HepG2 (cell line): Measurements from ENCODE around the gene ENTPD7. TPM values are rescaled to one million over a fixed set of nuclear protein-coding genes. Genes with fewer than 3 reads are reported as not detected.

ENCODE experiments used
- ATAC-seq: fragments of 200-7000 bp; cut with Tn5 transposase; 3 replicates; pipeline ENCODE4 v1.9.1; 2020; ENCODE audit warnings: mild to moderate bottlenecking, moderate library complexity
- BruUV-seq: library from RNA; stranded (reverse); fragments of 400-500 nt; replicated peaks from 2 replicates; lab custom pipeline; 2021; lab: Mats Ljungman, UMichigan
- CTCF ChIA-PET: fragments of 300-600 bp; formaldehyde crosslinking; extraction: SDS; loops from one replicate; lab custom pipeline; 2021; ENCODE audit warnings: low total read pairs, inconsistent platforms, low intra/inter-chr PET ratio; lab: Yijun Ruan, JAX
- POLR2A ChIA-PET: fragments of 350-600 bp; sonication (Branson Sonifier 250); formaldehyde crosslinking; loops from one replicate; lab custom pipeline; 2020; ENCODE audit warnings: antibody characterized with exemption, inconsistent platforms; lab: Yijun Ruan, JAX
- DNase-seq: peaks from one replicate; pipeline ENCODE4 v3.0.0-alpha.2; 2015; ENCODE audit warnings: low spot score
- FAIRE-seq: peaks from 3 replicates; lab custom pipeline; 2011; peaks lifted over from hg19 to GRCh38; lab: Jason Lieb, UNC
- H2AFZ ChIP-seq: one replicate; pipeline ENCODE4 v1.6.1; 2011; ENCODE audit warnings: low read length, inconsistent platforms
- H3K27ac ChIP-seq: fragments of 300-600 bp; 3 replicates; pipeline ENCODE4 v1.8.0; 2011; ENCODE audit warnings: mixed run types, mild to moderate bottlenecking, mixed read lengths, low read length, inconsistent platforms; ENCODE audit not compliant: insufficient read depth; ENCODE audit errors: extremely low read length
- H3K27me3 ChIP-seq, 2 experiments: fragments of 200-600 bp in 1 of 2; 2 replicates in 1 of 2; 3 replicates in 1 of 2; pipeline versions ENCODE4 v1.6.0 to v1.8.0; 2011; ENCODE audit warnings: low read length in 2 of 2, mild to moderate bottlenecking in 2 of 2, moderate library complexity in 2 of 2, inconsistent platforms in 1 of 2; ENCODE audit not compliant: insufficient read depth in 2 of 2, control insufficient read depth in 1 of 2
- H3K36me3 ChIP-seq, 2 experiments: fragments of 200-600 bp in 1 of 2; replicated peaks in 1 of 2; 2 replicates in 1 of 2; 3 replicates in 1 of 2; pipeline versions ENCODE4 v1.5.1 to v1.8.0; 2011; ENCODE audit warnings: low read length in 2 of 2, inconsistent platforms in 1 of 2; ENCODE audit not compliant: insufficient read depth in 2 of 2, control insufficient read depth in 1 of 2
- H3K4me1 ChIP-seq: 2 replicates; pipeline ENCODE4 v1.5.1; 2012; ENCODE audit warnings: low read length, inconsistent platforms; ENCODE audit not compliant: insufficient read depth
- H3K4me2 ChIP-seq: 2 replicates; pipeline ENCODE4 v1.6.0; 2011; ENCODE audit warnings: low read depth, low read length, inconsistent platforms
- H3K4me3 ChIP-seq, 3 experiments: fragments of 200-600 bp in 1 of 3; sonication (generic), shearing (Covaris generic) in 1 of 3; replicated peaks in 1 of 3; 2 replicates each; pipeline ENCODE4 v1.5.1; 2011 to 2016; ENCODE audit warnings: low read length in 3 of 3, inconsistent platforms in 2 of 3, low read depth in 2 of 3, mild to moderate bottlenecking in 2 of 3, control low read depth in 1 of 3, mixed read lengths in 1 of 3; ENCODE audit not compliant: insufficient read depth in 1 of 3
- H3K79me2 ChIP-seq: one replicate; pipeline ENCODE4 v1.6.1; 2011; ENCODE audit warnings: low read length, inconsistent platforms; ENCODE audit not compliant: insufficient read depth
- H3K9ac ChIP-seq: 2 replicates; pipeline ENCODE4 v1.6.0; 2011; ENCODE audit warnings: mild to moderate bottlenecking, low read depth, low read length, inconsistent platforms; ENCODE audit not compliant: insufficient read depth
- H3K9me3 ChIP-seq: 2 replicates; pipeline ENCODE4 v1.5.1; 2012; ENCODE audit warnings: mild to moderate bottlenecking, low read length
- H4K20me1 ChIP-seq: 2 replicates; pipeline ENCODE4 v1.6.0; 2011; ENCODE audit warnings: inconsistent platforms, mild to moderate bottlenecking, low read length, moderate library complexity; ENCODE audit not compliant: insufficient read depth
- BCLAF1 ChIP-seq: fragments of 450-650 bp; IDR thresholded peaks from 2 replicates; pipeline ENCODE4 v1.6.1; 2017; ENCODE audit warnings: mild to moderate bottlenecking
- HMGXB4 ChIP-seq, 2 experiments: sonication (generic) in 1 of 2; formaldehyde crosslinking in 1 of 2; IDR thresholded peaks; 2 replicates each; pipeline versions ENCODE4 v1.4.0 to v1.6.1; 2018 to 2020; ENCODE audit warnings: missing genetic modification reagents in 2 of 2, borderline replicate concordance in 1 of 2, low read depth in 1 of 2, mild to moderate bottlenecking in 1 of 2, missing biosample characterization in 1 of 2
- JUNB ChIP-seq: sonication (generic); formaldehyde crosslinking; IDR thresholded peaks from 2 replicates; pipeline ENCODE4 v1.8.0; 2022; ENCODE audit warnings: missing genetic modification reagents, mild to moderate bottlenecking, borderline replicate concordance
- MXD1 ChIP-seq: sonication (generic); formaldehyde crosslinking; IDR thresholded peaks from 2 replicates; pipeline ENCODE4 v1.4.0; 2020; ENCODE audit warnings: mild to moderate bottlenecking, missing genetic modification reagents
- PATZ1 ChIP-seq: sonication (generic); formaldehyde crosslinking; IDR thresholded peaks from 2 replicates; pipeline ENCODE4 v1.4.0; 2020; ENCODE audit warnings: missing genetic modification reagents
- SNAPC4 ChIP-seq: sonication (generic); formaldehyde crosslinking; IDR thresholded peaks from 2 replicates; pipeline ENCODE4 v1.4.0; 2020; ENCODE audit warnings: mild to moderate bottlenecking, missing genetic modification reagents
- TIGD3 ChIP-seq: sonication (generic); formaldehyde crosslinking; IDR thresholded peaks from 2 replicates; pipeline ENCODE4 v1.5.1; 2020; ENCODE audit warnings: mild to moderate bottlenecking, missing genetic modification reagents, borderline replicate concordance
- TOE1 ChIP-seq: sonication (generic); formaldehyde crosslinking; IDR thresholded peaks from 2 replicates; pipeline ENCODE4 v1.4.0; 2020; ENCODE audit warnings: mild to moderate bottlenecking, missing genetic modification reagents
- ZNF766 ChIP-seq: sonication (generic); formaldehyde crosslinking; IDR thresholded peaks from 2 replicates; pipeline ENCODE4 v1.5.0; 2020; ENCODE audit warnings: missing genetic modification reagents, borderline replicate concordance
- in situ Hi-C: cut with HindIII; loops from 2 replicates; pipeline ENCODE4 v1.10.0; 2017; ENCODE audit warnings: low pct_unique_long_range_greater_than_20kb; ENCODE audit not compliant: extremely low pct_ligation_motif_present
- intact Hi-C: fragments of 100-400 bp; cut with micrococcal nuclease; formaldehyde crosslinking; loops from one replicate; pipeline ENCODE4 v1.10.0; 2022; ENCODE audit not compliant: unreplicated experiment
- polyA plus RNA-seq, 8 experiments: library from polyadenylated mRNA; depleted of rRNA in 3 of 8; stranded (reverse) in 7 of 8; unstranded in 1 of 8; fragments of >200 nt; fragmentation: Illumina TruSeq in 4 of 8; extraction: Trizol in 4 of 8; gene quantifications; 2 replicates each; pipeline versions ENCODE4 v1.2.1 to v1.2.3, GENCODE V29; 2011 to 2016; ENCODE audit warnings: low read depth in 4 of 8, missing spikeins in 1 of 8, mixed read lengths in 1 of 8; ENCODE audit not compliant: insufficient read depth in 1 of 8
- total RNA-seq, 5 experiments: library from RNA; depleted of rRNA; stranded (reverse); fragments of >200 nt; fragmentation: Illumina TruSeq; extraction: Trizol; gene quantifications; 2 replicates each; pipeline ENCODE4 v1.2.3, GENCODE V29; 2016; ENCODE audit warnings: low read depth in 1 of 5

ENTPD7 gene
- total and polyA plus RNA-seq, 2 of the 13 experiments (the other 11 are each of a cell fraction or from before 2014, with no cell fraction given), result 7.6 to 36.5 TPM

- no peak overlapping the region for H3K27ac ChIP-seq
- no peak overlapping the region for H3K9ac ChIP-seq
- H2AFZ ChIP-seq, result no peak overlapping the region
- peaks cover 14% of the 10 kb centered on the region for H3K9me3 ChIP-seq
- CTCF ChIA-PET, result no interaction called here
- no TSS peak for BruUV-seq
- H3K4me2 ChIP-seq, result no peak overlapping the region
- POLR2A ChIA-PET, result no interaction called here
- TF ChIP-seq SNAPC4 (CRISPR knock-in tag) (no peak), HMGXB4 (CRISPR knock-in tag; IDR thresholded peaks at IDR 0.05; ENCODE audit: borderline replicate concordance in 1 of 2, low read depth in 1 of 2) (no peak), ZNF766 (CRISPR knock-in tag) (no peak), TIGD3 (CRISPR knock-in tag) (no peak), TOE1 (CRISPR knock-in tag) (no peak), JUNB (CRISPR knock-in tag) (no peak), MXD1 (no peak), BCLAF1 (no peak), PATZ1 (CRISPR knock-in tag) (no peak)
- TF ChIP-seq, all 625 proteins: peak for 0
- H3K36me3 ChIP-seq, result peaks cover 13 to 71% of the 10 kb centered on the region in 2 experiments
- H4K20me1 ChIP-seq, result no peaks in the 10 kb centered on the region
- DNase-seq (no peak), FAIRE-seq (no peak), ATAC-seq (no peak)
- no peak overlapping the region for H3K4me3 ChIP-seq
- intact Hi-C loops, result no loop called here
- peaks cover 13% of the 10 kb centered on the region for H3K79me2 ChIP-seq
- in situ Hi-C loops, result no loop called here
- H3K4me1 ChIP-seq, result peaks cover 6% of the 10 kb centered on the region; the same call in 1 of the 2 replicates
- H3K27me3 ChIP-seq, result no peaks in the 10 kb centered on the region
These were observed 82.9 kb downstream of the ENTPD7 start for GRCh38 chr10:99742254-99742653.
